B cell (primary cell): Measurements from ENCODE around the gene HSPB8. TPM values are rescaled to one million over a fixed set of nuclear protein-coding genes. Genes with fewer than 3 reads are reported as not detected.

Experiments
- ATAC-seq: fragments of 200-7000 bp; cut with Tn5 transposase; one replicate; pipeline ENCODE4 v1.10.0; 2021; ENCODE audit warnings: low read depth, mild to moderate bottlenecking, moderate number of reproducible peaks, moderate library complexity
- CTCF ChIA-PET: fragments of 350-600 bp; sonication (Branson Sonifier 250); formaldehyde crosslinking; loops from one replicate; lab custom pipeline; 2021; ENCODE audit warnings: antibody characterized with exemption, inconsistent platforms; lab: Charles Lee
- POLR2A ChIA-PET: fragments of 350-600 bp; sonication (Branson Sonifier 250); formaldehyde crosslinking; loops from one replicate; lab custom pipeline; 2021; ENCODE audit warnings: antibody characterized with exemption; lab: Charles Lee
- DNase-seq: peaks from one replicate; pipeline ENCODE4 v3.0.0; 2013
- H2AFZ ChIP-seq: 2 replicates; pipeline ENCODE4 v1.6.1; 2012; ENCODE audit warnings: mild to moderate bottlenecking, low read depth, low read length; ENCODE audit not compliant: insufficient read depth, poor library complexity, severe bottlenecking
- H3K27ac ChIP-seq, 2 donors: 1 replicate in 1 of 2; 2 replicates in 1 of 2; pipeline ENCODE4 v1.5.1; 2012 to 2013; ENCODE audit warnings: low read length in 2 of 2, mild to moderate bottlenecking in 2 of 2, moderate library complexity in 1 of 2
- H3K27me3 ChIP-seq, 4 experiments: fragments of 200-600 bp in 1 of 4; sonication (generic) in 1 of 4; replicated peaks in 1 of 4; 1 replicate in 2 of 4; 2 replicates in 2 of 4; pipeline versions ENCODE4 v1.6.1 to v1.7.0; 2013 to 2016; ENCODE audit warnings: low read length in 3 of 4, mild to moderate bottlenecking in 2 of 4, mixed read lengths in 1 of 4, moderate library complexity in 1 of 4; ENCODE audit not compliant: insufficient read depth in 4 of 4, control insufficient read depth in 3 of 4; ENCODE audit errors: control extremely low read depth in 1 of 4
- H3K36me3 ChIP-seq, 2 experiments: replicated peaks in 1 of 2; 1 replicate in 1 of 2; 2 replicates in 1 of 2; pipeline versions ENCODE4 v1.6.1 to v1.7.1; 2013; ENCODE audit warnings: low read length in 1 of 2; ENCODE audit not compliant: insufficient read depth in 2 of 2, control insufficient read depth in 1 of 2; ENCODE audit errors: control extremely low read depth in 1 of 2, extremely low read depth in 1 of 2
- H3K4me1 ChIP-seq, 2 donors: fragments of 200-600 bp in 1 of 2; sonication (generic) in 1 of 2; 1 replicate in 1 of 2; 2 replicates in 1 of 2; pipeline versions ENCODE4 v1.5.1 to v1.6.1; 2013 to 2017; ENCODE audit warnings: low read length in 2 of 2; ENCODE audit not compliant: control insufficient read depth in 2 of 2, insufficient read depth in 2 of 2
- H3K4me2 ChIP-seq: replicated peaks from 2 replicates; pipeline ENCODE3; 2012; ENCODE audit warnings: mild to moderate bottlenecking, low read depth, low read length; ENCODE audit not compliant: poor library complexity, severe bottlenecking
- H3K4me3 ChIP-seq, 5 experiments: fragments of 200-600 bp in 1 of 5; sonication (generic) in 1 of 5; 1 replicate in 3 of 5; 2 replicates in 2 of 5; pipeline versions ENCODE4 v1.5.1 to v1.7.0; 2011 to 2016; ENCODE audit warnings: low read length in 4 of 5, mild to moderate bottlenecking in 4 of 5, low read depth in 2 of 5, control low read depth in 1 of 5, moderate library complexity in 1 of 5; ENCODE audit not compliant: insufficient read depth in 1 of 5; ENCODE audit errors: control extremely low read depth in 1 of 5, extremely low read depth in 1 of 5
- H3K79me2 ChIP-seq: fragments of 200-600 bp; sonication (generic); one replicate; pipeline ENCODE4 v1.6.0; 2016; ENCODE audit warnings: low read length; ENCODE audit not compliant: control insufficient read depth, insufficient read depth
- H3K9ac ChIP-seq: fragments of 200-600 bp; sonication (generic); 2 replicates; pipeline ENCODE4 v1.6.1; 2017; ENCODE audit warnings: mild to moderate bottlenecking, low read length, moderate library complexity
- H3K9me3 ChIP-seq, 3 donors: one replicate each; pipeline versions ENCODE4 v1.6.1 to v1.7.1; 2013; ENCODE audit warnings: low read length in 2 of 3; ENCODE audit not compliant: control insufficient read depth in 2 of 3, insufficient read depth in 1 of 3; ENCODE audit errors: control extremely low read depth in 1 of 3
- H4K20me1 ChIP-seq: 2 replicates; pipeline ENCODE4 v1.6.0; 2012; ENCODE audit warnings: mild to moderate bottlenecking, low read length; ENCODE audit not compliant: insufficient read depth, control insufficient read depth, poor library complexity, severe bottlenecking
- H3K27ac Mint-ChIP-seq: one replicate; pipeline ENCODE4 v1.8.0; 2021; ENCODE audit warnings: mixed read lengths
- H3K27me3 Mint-ChIP-seq: one replicate; pipeline ENCODE4 v1.8.0; 2021; ENCODE audit warnings: mixed read lengths
- H3K4me1 Mint-ChIP-seq: one replicate; pipeline ENCODE4 v1.8.0; 2021; ENCODE audit warnings: mixed read lengths
- H3K4me3 Mint-ChIP-seq: one replicate; pipeline ENCODE4 v1.8.0; 2021; ENCODE audit warnings: mixed read lengths
- H3K9me3 Mint-ChIP-seq: one replicate; pipeline ENCODE4 v1.8.0; 2022; ENCODE audit warnings: mixed read lengths; ENCODE audit not compliant: insufficient read depth
- CTCF ChIP-seq: fragments of 200-600 bp; IDR thresholded peaks from one replicate; pipeline ENCODE4 v1.8.0; 2022; ENCODE audit warnings: antibody characterized with exemption, mild to moderate bottlenecking
- EZH2 ChIP-seq: IDR thresholded peaks from 2 replicates; pipeline ENCODE4 v1.6.1; 2012; ENCODE audit warnings: borderline replicate concordance, low read depth, mild to moderate bottlenecking, moderate library complexity, low read length; ENCODE audit not compliant: insufficient read depth, poor library complexity, severe bottlenecking
- WGBS: methylation state at CpG from one replicate; pipeline ENCODE4 v1.1.5; 2013; ENCODE audit warnings: missing lambda C conversion rate; ENCODE audit not compliant: insufficient coverage; 5-methylcytosine and 5-hydroxymethylcytosine counted together
- intact Hi-C: fragments of 100-400 bp; cut with micrococcal nuclease; formaldehyde crosslinking; loops from one replicate; pipeline ENCODE4 v1.10.0; 2022
- polyA minus RNA-seq: library from RNA; depleted of rRNA, polyadenylated mRNA; stranded (reverse); fragments of >200 nt; gene quantifications from 2 replicates; pipeline ENCODE4 v1.2.3, GENCODE V29; 2012
- polyA plus RNA-seq: library from polyadenylated mRNA; depleted of rRNA; stranded (reverse); fragments of >200 nt; gene quantifications from 2 replicates; pipeline ENCODE4 v1.2.3, GENCODE V29; 2012
- total RNA-seq, 2 donors: library from RNA; stranded (reverse); fragments of 120-200 nt in 1 of 2; gene quantifications; 1 replicate in 1 of 2; 2 replicates in 1 of 2; pipeline versions ENCODE4 v1.2.3 to v1.2.4, GENCODE V29; 2013 to 2022

HSPB8 gene, protein sequence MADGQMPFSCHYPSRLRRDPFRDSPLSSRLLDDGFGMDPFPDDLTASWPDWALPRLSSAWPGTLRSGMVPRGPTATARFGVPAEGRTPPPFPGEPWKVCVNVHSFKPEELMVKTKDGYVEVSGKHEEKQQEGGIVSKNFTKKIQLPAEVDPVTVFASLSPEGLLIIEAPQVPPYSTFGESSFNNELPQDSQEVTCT
- total RNA-seq = not detected in 2 replicates
- total RNA-seq (2013) = 3.4 TPM
- polyA plus RNA-seq = not detected in 2 replicates
- not detected in 2 replicates for polyA minus RNA-seq

DNA sequence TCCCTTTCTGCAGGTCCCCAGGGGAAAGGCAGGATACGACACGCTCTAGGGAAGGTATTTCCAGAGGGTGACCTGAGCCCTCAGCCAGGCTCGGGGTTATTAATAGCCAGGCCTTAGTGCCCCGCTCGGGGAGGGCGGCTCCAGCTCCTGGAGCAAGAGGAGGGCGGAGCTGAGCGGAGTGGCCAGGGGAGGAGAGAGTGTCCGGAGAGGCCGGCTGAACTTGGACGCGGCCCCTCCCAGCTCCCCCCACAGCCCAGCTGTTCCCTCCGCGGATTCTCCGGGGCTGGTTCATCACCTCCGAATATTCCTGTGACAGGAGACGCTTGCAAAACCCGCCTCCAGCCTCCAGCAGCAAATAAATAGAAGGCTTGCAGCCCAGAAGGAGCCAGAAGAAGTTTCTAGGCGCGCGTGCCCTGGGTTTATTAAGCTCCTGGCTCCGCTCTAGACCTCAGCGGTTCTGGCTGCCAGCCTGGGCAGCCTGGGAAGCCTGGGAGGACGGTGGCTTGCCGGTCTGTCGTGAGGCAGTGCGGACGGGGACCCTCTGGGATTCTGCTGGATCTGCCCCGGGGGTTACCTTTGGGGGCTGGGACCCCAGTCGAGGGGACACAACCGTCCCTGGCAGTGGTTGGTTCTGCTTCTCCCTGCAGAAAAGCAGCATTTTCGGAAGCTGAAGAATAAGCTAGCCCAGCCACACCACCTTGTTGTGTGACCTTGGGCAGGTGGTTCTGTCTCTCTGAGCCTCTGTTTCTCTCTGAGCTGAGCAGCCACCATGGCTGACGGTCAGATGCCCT, at the start of gene HSPB8:
HSPB8 (plus strand) TSS at position 388 of the 791 bp plus-strand sequence; CDS start at position 770, 382 bp downstream.
- Histone ChIP-seq H3K4me3 (no peak within 1 kb of the TSS), H3K4me2 (no peak within 1 kb of the TSS), H2AFZ (no peak within 1 kb of the TSS), H3K4me1 (no peaks in the 10 kb centered on the region), H3K27me3 (peaks cover 0 to 9% (median 0%) of the 10 kb centered on the region in 4 experiments), H3K79me2 (no peaks in the 10 kb centered on the region), H3K9ac (no peak within 1 kb of the TSS), H3K36me3 (no peaks in the 10 kb centered on the region), H4K20me1 (no peaks in the 10 kb centered on the region), H3K9me3 (peaks cover 0 to 12% (median 0%) of the 10 kb centered on the region in 3 donors), H3K27ac (no peak within 1 kb of the TSS)
- no peak within 1 kb of the TSS for H3K27ac Mint-ChIP-seq
- H3K27me3 Mint-ChIP-seq = peaks cover 13% of the 10 kb centered on the region
- DNase-seq = no peak
- TF ChIP-seq CTCF (no peak), EZH2 (no peak)
- no peak within 1 kb of the TSS for H3K4me3 Mint-ChIP-seq
- intact Hi-C loops = no loop called here
- CTCF ChIA-PET = no interaction called here
- POLR2A ChIA-PET = no interaction called here
- ATAC-seq = no peak
- no peaks in the 10 kb centered on the region for H3K9me3 Mint-ChIP-seq
- 18% methylated on average over 31 of the region's 33 CpGs for WGBS
- H3K4me1 Mint-ChIP-seq = no peaks in the 10 kb centered on the region

DNA sequence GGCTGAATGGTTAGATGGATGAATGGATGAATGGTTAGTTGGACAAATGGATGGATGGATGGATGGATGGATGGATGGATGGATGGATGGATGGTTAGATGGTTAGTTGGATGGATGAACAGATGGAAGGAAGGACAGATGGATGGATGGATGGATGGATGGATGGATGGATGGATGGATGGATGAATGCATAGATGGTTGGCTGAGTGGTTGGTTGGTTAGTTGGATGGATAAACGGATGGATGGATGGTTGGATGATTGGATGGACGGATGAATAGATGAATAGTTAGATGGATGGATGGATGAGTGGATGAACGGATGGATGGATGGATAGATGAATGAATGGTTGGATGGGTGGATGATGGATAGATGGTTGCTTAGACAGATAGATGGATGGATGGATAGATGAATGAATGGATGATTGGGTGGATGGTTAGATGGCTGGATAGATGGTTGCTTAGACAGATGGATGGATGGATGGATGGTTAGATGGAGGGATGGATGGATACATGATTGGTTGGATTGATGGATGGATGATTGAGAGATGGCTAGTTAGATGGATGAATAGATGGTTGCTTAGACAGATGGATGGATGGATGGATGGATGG, 48.8 kb upstream of the HSPB8 start:
- no peak overlapping the region for H3K27ac Mint-ChIP-seq
- H3K36me3 ChIP-seq = no peaks in the 10 kb centered on the region
- no peak overlapping the region for H3K9ac ChIP-seq
- H3K27ac ChIP-seq = no peak overlapping the region
- ChIA-PET POLR2A (no interaction called here), CTCF (no interaction called here)
- 88% methylated on average over 3 of the region's 3 CpGs for WGBS
- no peaks in the 10 kb centered on the region for H3K27me3 ChIP-seq
- H2AFZ ChIP-seq = no peak overlapping the region
- H4K20me1 ChIP-seq = no peaks in the 10 kb centered on the region
- no peak overlapping the region for H3K4me2 ChIP-seq
- ATAC-seq (no peak), DNase-seq (no peak)
- intact Hi-C loops = no loop called here
- no peak overlapping the region for H3K4me3 ChIP-seq
- peaks cover 2 to 10% (median 3%) of the 10 kb centered on the region in 3 donors for H3K9me3 ChIP-seq
- no peaks in the 10 kb centered on the region for H3K27me3 Mint-ChIP-seq
- H3K4me1 Mint-ChIP-seq = no peaks in the 10 kb centered on the region
- no peaks in the 10 kb centered on the region for H3K79me2 ChIP-seq
- no peak for TF ChIP-seq CTCF
- TF ChIP-seq EZH2 = no peak
- H3K4me1 ChIP-seq = no peaks in the 10 kb centered on the region
- H3K9me3 Mint-ChIP-seq = peaks cover 9% of the 10 kb centered on the region
- H3K4me3 Mint-ChIP-seq = no peak overlapping the region
